DMS 273 (cell line): ENCODE measurements around the gene CYP27B1.
A peak's percentile ranks its signal among the peaks of the same experiment; 100 is the strongest.

ENCODE experiments used
- DNase-seq: peaks from one replicate; lab custom pipeline; 2025; ENCODE audit not compliant: unreplicated experiment; lab: John Stamatoyannopoulos, UW

The CYP27B1 gene

GRCh38 chr12:57766464-57767304 is at the start of gene CYP27B1:
TSS of gene CYP27B1 (minus strand) at chr12:57767078. CDS start at chr12:57767041, 37 bp downstream.
- peak; percentile 61 for DNase-seq

GRCh38 chr12:57816001-57816854 is 49.4 kb upstream of the CYP27B1 start:
- DNase-seq: peak; percentile 28

- DNase-seq: peak; percentile 43
Measured at GRCh38 chr12:57815177-57816000, 48.5 kb upstream of the CYP27B1 start.

- DNase-seq: no peak
Measured at GRCh38 chr12:57813971-57814772, 47.3 kb upstream of the CYP27B1 start.

GRCh38 chr12:57813111-57813970 is 46.5 kb upstream of the CYP27B1 start:
- DNase-seq: no peak

GRCh38 chr12:57811028-57811755 is 44.3 kb upstream of the CYP27B1 start:
- no peak for DNase-seq

- DNase-seq: peak; percentile 23
Measured at GRCh38 chr12:57810450-57810849, 43.6 kb upstream of the CYP27B1 start.

GRCh38 chr12:57809425-57809824 is 42.5 kb upstream of the CYP27B1 start:
- DNase-seq: no peak

- DNase-seq: no peak
Measured at GRCh38 chr12:57808351-57808750, 41.5 kb upstream of the CYP27B1 start.

GRCh38 chr12:57807285-57807684 is 40.4 kb upstream of the CYP27B1 start:
- no peak for DNase-seq

GRCh38 chr12:57806677-57807076 is 39.8 kb upstream of the CYP27B1 start:
- DNase-seq: no peak

- DNase-seq: peak; percentile 76
Measured at GRCh38 chr12:57803319-57803893, 36.5 kb upstream of the CYP27B1 start.

GRCh38 chr12:57802607-57803006 is 35.7 kb upstream of the CYP27B1 start:
- no peak for DNase-seq

GRCh38 chr12:57800965-57801364 is 34.1 kb upstream of the CYP27B1 start:
- no peak for DNase-seq

GRCh38 chr12:57797933-57798332 is 31.1 kb upstream of the CYP27B1 start:
- DNase-seq: no peak

GRCh38 chr12:57796996-57797395 is 30.1 kb upstream of the CYP27B1 start:
- no peak for DNase-seq

- DNase-seq: no peak
Measured at GRCh38 chr12:57795354-57795753, 28.5 kb upstream of the CYP27B1 start.

- DNase-seq: no peak
Measured at GRCh38 chr12:57793920-57794319, 27.0 kb upstream of the CYP27B1 start.
